GM23338 (cell line): ENCODE measurements around the gene GATAD2B. TPM values are rescaled to one million over a fixed set of nuclear protein-coding genes. Genes with fewer than 3 reads are reported as not detected.

Experiments
- ATAC-seq: fragments of 200-7000 bp; cut with Tn5 transposase; 3 replicates; pipeline ENCODE4 v1.9.1; 2020
- DNase-seq: peaks from one replicate; pipeline ENCODE4 v3.0.0-alpha.2; 2015; ENCODE audit warnings: low spot score
- H2AFZ ChIP-seq: fragments of 200-600 bp; sonication (generic); 2 replicates; pipeline ENCODE4 v1.8.0; 2016; ENCODE audit warnings: antibody characterized with exemption, mild to moderate bottlenecking, moderate library complexity
- H3F3A ChIP-seq: fragments of 200-600 bp; sonication (generic); replicated peaks from 2 replicates; pipeline ENCODE4 v1.8.0; 2017; ENCODE audit warnings: antibody characterized with exemption, mixed run types, low read depth
- H3K27ac ChIP-seq: fragments of 200-600 bp; sonication (generic); 2 replicates; pipeline ENCODE4 v1.6.1; 2016; ENCODE audit warnings: low read depth
- H3K27me3 ChIP-seq: fragments of 200-600 bp; sonication (generic); 2 replicates; pipeline ENCODE4 v1.8.0; 2016; ENCODE audit warnings: mild to moderate bottlenecking, mixed run types, moderate library complexity; ENCODE audit not compliant: insufficient read depth
- H3K36me3 ChIP-seq: fragments of 200-600 bp; sonication (generic); 2 replicates; pipeline ENCODE4 v1.8.0; 2016; ENCODE audit warnings: mild to moderate bottlenecking; ENCODE audit not compliant: insufficient read depth
- H3K4me1 ChIP-seq: fragments of 200-600 bp; sonication (generic); 2 replicates; pipeline ENCODE4 v1.8.0; 2016; ENCODE audit warnings: mild to moderate bottlenecking, moderate library complexity; ENCODE audit not compliant: insufficient read depth
- H3K4me2 ChIP-seq: fragments of 200-600 bp; sonication (generic); 2 replicates; pipeline ENCODE4 v1.7.1; 2017; ENCODE audit warnings: mixed run types
- H3K4me3 ChIP-seq: fragments of 200-600 bp; sonication (generic); 2 replicates; pipeline ENCODE4 v1.6.1; 2016; ENCODE audit warnings: mixed run types
- H3K79me2 ChIP-seq: fragments of 200-600 bp; sonication (generic); replicated peaks from 2 replicates; pipeline ENCODE4 v1.8.0; 2017; ENCODE audit warnings: mild to moderate bottlenecking; ENCODE audit not compliant: insufficient read depth
- H3K9me2 ChIP-seq: fragments of 200-600 bp; sonication (generic); 2 replicates; pipeline ENCODE4 v1.8.0; 2017; ENCODE audit not compliant: insufficient read depth
- H4K20me1 ChIP-seq: fragments of 200-600 bp; sonication (generic); replicated peaks from 2 replicates; pipeline ENCODE4 v1.8.0; 2017; ENCODE audit warnings: mild to moderate bottlenecking; ENCODE audit not compliant: insufficient read depth
- H3K27ac Mint-ChIP-seq: 2 replicates; pipeline ENCODE4 v1.8.0; 2020; ENCODE audit warnings: inconsistent platforms, mild to moderate bottlenecking, moderate library complexity, mixed read lengths
- H3K27me3 Mint-ChIP-seq: 3 replicates; pipeline ENCODE4 v1.8.0; 2022; ENCODE audit warnings: low read depth, mild to moderate bottlenecking, moderate library complexity, mixed read lengths, inconsistent platforms; ENCODE audit not compliant: insufficient read depth, poor library complexity
- H3K36me3 Mint-ChIP-seq: 3 replicates; pipeline ENCODE4 v1.8.0; 2021; ENCODE audit warnings: low read depth, mild to moderate bottlenecking, inconsistent platforms, moderate library complexity, mixed read lengths
- H3K4me1 Mint-ChIP-seq: 3 replicates; pipeline ENCODE4 v1.8.0; 2020; ENCODE audit warnings: mild to moderate bottlenecking, inconsistent platforms, mixed read lengths
- H3K4me3 Mint-ChIP-seq: 3 replicates; pipeline ENCODE4 v1.8.0; 2021; ENCODE audit warnings: moderate library complexity, mild to moderate bottlenecking, inconsistent platforms, mixed read lengths
- H3K9me3 Mint-ChIP-seq: 3 replicates; pipeline ENCODE4 v1.8.0; 2020; ENCODE audit warnings: moderate library complexity, mild to moderate bottlenecking, inconsistent platforms, mixed read lengths
- CREB1 ChIP-seq: fragments of 250-450 bp; sonication (Bioruptor Pico); IDR thresholded peaks from 2 replicates; pipeline ENCODE4 v1.5.0; 2020; ENCODE audit warnings: low read depth, mild to moderate bottlenecking, moderate library complexity
- CTCF ChIP-seq, 2 experiments: fragments of 200-600 bp in 1 of 2; sonication (generic) in 1 of 2; conservative IDR thresholded peaks; 2 replicates each; pipeline versions ENCODE4 v1.5.1 to v1.6.1; 2016 to 2017; ENCODE audit warnings: antibody characterized with exemption in 2 of 2, low read depth in 2 of 2, mild to moderate bottlenecking in 2 of 2, moderate library complexity in 1 of 2
- ETS1 ChIP-seq: IDR thresholded peaks from 2 replicates; pipeline ENCODE4 v1.6.1; 2016; ENCODE audit warnings: antibody characterized with exemption
- EZH2 ChIP-seq: fragments of 200-600 bp; sonication (generic); IDR thresholded peaks from one replicate; pipeline ENCODE4 v1.8.0; 2017; ENCODE audit warnings: antibody characterized with exemption, mild to moderate bottlenecking, low read depth; ENCODE audit not compliant: unreplicated experiment
- EZH2phosphoT487 ChIP-seq: fragments of 200-600 bp; sonication (generic); IDR thresholded peaks from one replicate; pipeline ENCODE4 v1.8.1; 2018; ENCODE audit warnings: antibody characterized with exemption; ENCODE audit not compliant: unreplicated experiment
- JUNB ChIP-seq: IDR thresholded peaks from one replicate; pipeline ENCODE4 v1.6.1; 2016; ENCODE audit warnings: antibody characterized with exemption; ENCODE audit not compliant: unreplicated experiment
- NANOG ChIP-seq: IDR thresholded peaks from 2 replicates; pipeline ENCODE4 v1.6.1; 2016; ENCODE audit warnings: antibody characterized with exemption, borderline replicate concordance
- POLR2AphosphoS5 ChIP-seq: IDR thresholded peaks from 2 replicates; pipeline ENCODE4 v1.6.1; 2016; ENCODE audit warnings: antibody characterized with exemption, low read depth
- REST ChIP-seq: IDR thresholded peaks from one replicate; pipeline ENCODE4 v1.6.1; 2018; ENCODE audit warnings: antibody characterized with exemption; ENCODE audit not compliant: unreplicated experiment
- STAT1 ChIP-seq: IDR thresholded peaks from one replicate; pipeline ENCODE4 v1.6.1; 2016; ENCODE audit warnings: antibody characterized with exemption; ENCODE audit not compliant: unreplicated experiment
- ZNF114 ChIP-seq: fragments of 250-450 bp; sonication (Bioruptor Pico); IDR thresholded peaks from 2 replicates; pipeline ENCODE4 v1.5.0; 2020; ENCODE audit warnings: mild to moderate bottlenecking, moderate library complexity
- ZNF331 ChIP-seq: fragments of 250-450 bp; sonication (Bioruptor Pico); IDR thresholded peaks from 2 replicates; pipeline ENCODE4 v1.5.0; 2020; ENCODE audit warnings: low read depth, mild to moderate bottlenecking, moderate library complexity
- ZNF462 ChIP-seq: fragments of 250-450 bp; sonication (Bioruptor Pico); IDR thresholded peaks from 2 replicates; pipeline ENCODE4 v1.5.0; 2020; ENCODE audit warnings: mild to moderate bottlenecking, moderate library complexity
- polyA plus RNA-seq: library from polyadenylated mRNA; unstranded; fragments of >200 nt; fragmentation: Nextera tagmentation; extraction: Ambion mirVana; gene quantifications from 2 replicates; pipeline ENCODE4 v1.2.1, GENCODE V29; 2016
- total RNA-seq: library from RNA; depleted of rRNA; stranded (reverse); fragments of >200 nt; shearing (Covaris generic); gene quantifications from 2 replicates; pipeline ENCODE4 v1.2.3, GENCODE V29; 2014

The GATAD2B gene
- total and polyA plus RNA-seq, 2 experiments from 2014 or later, result 5.2 to 17.8 TPM

GRCh38 chr1:153963850-153964331 is 41.1 kb upstream of the GATAD2B start:
- ATAC-seq (peak; percentile 31), DNase-seq (peak; percentile 95)
- Histone ChIP-seq H3K79me2 (peaks cover 53% of the 10 kb centered on the region), H3K4me3 (peak overlapping the region; percentile 83), H3F3A (peaks cover 50% of the 10 kb centered on the region), H4K20me1 (no peaks in the 10 kb centered on the region), H3K4me1 (peaks cover 46% of the 10 kb centered on the region), H3K9me2 (no peaks in the 10 kb centered on the region), H3K4me2 (peak overlapping the region; percentile 97), H2AFZ (no peak overlapping the region), H3K36me3 (peaks cover 14% of the 10 kb centered on the region), H3K27ac (peak overlapping the region; percentile 100), H3K27me3 (no peaks in the 10 kb centered on the region)
- peaks cover 4% of the 10 kb centered on the region; the same call in 1 of the 3 replicates for H3K9me3 Mint-ChIP-seq
- H3K27ac Mint-ChIP-seq, result peak overlapping the region; percentile 96
- H3K36me3 Mint-ChIP-seq, result peaks cover 54% of the 10 kb centered on the region
- peaks cover 43% of the 10 kb centered on the region for H3K4me1 Mint-ChIP-seq
- H3K27me3 Mint-ChIP-seq, result peaks cover 21% of the 10 kb centered on the region
- TF ChIP-seq ETS1 (peak; percentile 5; the same call in 1 of the 2 replicates), ZNF114 (no peak), ZNF331 (CRISPR knock-in tag) (no peak), ZNF462 (CRISPR knock-in tag) (no peak), JUNB (no peak), EZH2 (no peak), CTCF (conservative IDR thresholded peaks at IDR 0.05; ENCODE audit: low read depth in 2 of 2) (no peak), CREB1 (CRISPR knock-in tag) (0 out of 2 replicates have a peak, but pooled peaks have one; percentile 13), POLR2AphosphoS5 (peak; percentile 16; the same call in 1 of the 2 replicates), NANOG (no peak), STAT1 (no peak), EZH2phosphoT487 (no peak), REST (no peak)
- H3K4me3 Mint-ChIP-seq, result peak overlapping the region; percentile 81
